Activated CD8-positive, alpha-beta T cell treated with anti-CD3 and anti-CD28 coated beads for 36 hours (primary cell): ENCODE results near the gene CDT1. TPM values are rescaled to one million over a fixed set of nuclear protein-coding genes. Genes with fewer than 3 reads are reported as not detected.

Experiments
- ATAC-seq: fragments of 200-7000 bp; cut with Tn5 transposase; one replicate; pipeline ENCODE4 v1.10.0; 2021; ENCODE audit warnings: mild to moderate bottlenecking, moderate library complexity
- CTCF ChIA-PET: fragments of 350-600 bp; sonication (Branson Sonifier 250); formaldehyde crosslinking; loops from one replicate; lab custom pipeline; 2021; ENCODE audit warnings: antibody characterized with exemption; lab: Charles Lee
- POLR2A ChIA-PET: fragments of 350-600 bp; sonication (Branson Sonifier 250); formaldehyde crosslinking; loops from one replicate; lab custom pipeline; 2021; ENCODE audit warnings: antibody characterized with exemption; lab: Charles Lee
- DNase-seq: peaks from one replicate; pipeline ENCODE4 v3.0.0-alpha.2; 2020
- H3K27ac Mint-ChIP-seq: one replicate; pipeline ENCODE4 v1.8.0; 2021; ENCODE audit warnings: mild to moderate bottlenecking, mixed read lengths
- H3K27me3 Mint-ChIP-seq: one replicate; pipeline ENCODE4 v1.8.0; 2021; ENCODE audit warnings: mixed read lengths
- H3K36me3 Mint-ChIP-seq: one replicate; pipeline ENCODE4 v1.8.0; 2021; ENCODE audit warnings: low read depth, mixed read lengths
- H3K4me1 Mint-ChIP-seq: one replicate; pipeline ENCODE4 v1.8.0; 2021; ENCODE audit warnings: low read depth, mixed read lengths
- H3K4me3 Mint-ChIP-seq: one replicate; pipeline ENCODE4 v1.8.0; 2021; ENCODE audit warnings: mild to moderate bottlenecking, moderate library complexity, mixed read lengths
- H3K9me3 Mint-ChIP-seq: one replicate; pipeline ENCODE4 v1.8.0; 2021; ENCODE audit warnings: mixed read lengths
- CTCF ChIP-seq: fragments of 200-600 bp; IDR thresholded peaks from one replicate; pipeline ENCODE4 v1.8.0; 2022; ENCODE audit warnings: antibody characterized with exemption, mild to moderate bottlenecking
- intact Hi-C: fragments of 100-400 bp; cut with micrococcal nuclease; formaldehyde crosslinking; loops from one replicate; pipeline ENCODE4 v1.10.0; 2022
- total RNA-seq, 2 experiments: library from RNA; stranded (reverse); gene quantifications; one replicate each; pipeline ENCODE4 v1.2.3, GENCODE V29; 2021

CDT1 gene
- total RNA-seq, 2 experiments from 2014 or later: 180 to 182 TPM

DNA sequence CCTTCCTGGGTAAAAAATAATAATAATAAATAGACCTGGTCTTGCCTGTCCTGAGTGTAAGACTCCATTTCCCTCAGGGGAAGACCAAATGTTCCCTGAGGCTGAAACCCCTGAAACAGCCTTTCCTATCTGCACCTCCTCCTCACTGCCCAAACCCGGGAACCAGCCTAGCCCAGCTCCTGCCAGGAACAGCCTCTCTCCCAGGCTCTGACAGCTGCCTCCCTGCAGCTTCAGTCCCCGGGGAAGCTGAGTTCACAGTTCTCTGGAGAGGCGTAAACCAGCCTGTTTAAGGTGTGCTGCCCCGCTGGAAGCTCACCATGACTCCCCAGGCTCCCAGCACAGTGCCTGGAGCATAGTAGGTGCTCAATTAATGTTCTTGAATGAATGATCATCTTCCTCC, 7.3 kb upstream of the CDT1 start:
- ATAC-seq: no peak
- intact Hi-C loops: no loop called here
- Mint-ChIP-seq H3K4me3 (no peak overlapping the region), H3K27ac (no peak overlapping the region), H3K4me1 (peaks cover 47% of the 10 kb centered on the region), H3K36me3 (peaks cover 2% of the 10 kb centered on the region), H3K9me3 (no peaks in the 10 kb centered on the region), H3K27me3 (no peaks in the 10 kb centered on the region)
- TF ChIP-seq CTCF: no peak
- ChIA-PET CTCF (interaction anchor here (0.7 to 1.6 kb wide), 2 partner anchors 9 to 14 kb away, joined by 3 to 6 read pairs; no protein-coding TSS in a partner anchor), POLR2A (interaction anchor here (1.5 to 5.9 kb wide), 2 partner anchors 9 to 14 kb away, joined by 6 to 43 read pairs; no protein-coding TSS in a partner anchor)
- DNase-seq: no peak

DNA sequence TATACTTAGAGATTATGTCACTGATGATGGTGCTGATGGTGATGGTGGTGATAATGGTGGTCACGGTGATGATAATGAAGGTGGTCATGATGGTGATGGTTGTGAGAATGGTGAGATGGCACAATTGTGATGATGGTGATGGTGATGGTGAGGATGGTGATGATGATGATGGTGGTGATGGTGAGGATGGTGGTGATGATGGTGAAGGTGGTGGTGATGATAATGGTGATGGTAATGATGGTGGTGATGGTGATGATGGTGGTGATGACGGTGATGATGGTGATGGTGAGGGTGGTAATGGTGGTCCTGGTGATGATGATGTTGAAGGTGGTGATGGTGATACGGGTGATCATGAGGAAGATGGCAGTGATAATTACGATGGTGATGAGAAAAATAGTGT, 5.5 kb upstream of the CDT1 start:
- TF ChIP-seq CTCF: no peak
- no peaks in the 10 kb centered on the region for H3K27me3 Mint-ChIP-seq

DNA sequence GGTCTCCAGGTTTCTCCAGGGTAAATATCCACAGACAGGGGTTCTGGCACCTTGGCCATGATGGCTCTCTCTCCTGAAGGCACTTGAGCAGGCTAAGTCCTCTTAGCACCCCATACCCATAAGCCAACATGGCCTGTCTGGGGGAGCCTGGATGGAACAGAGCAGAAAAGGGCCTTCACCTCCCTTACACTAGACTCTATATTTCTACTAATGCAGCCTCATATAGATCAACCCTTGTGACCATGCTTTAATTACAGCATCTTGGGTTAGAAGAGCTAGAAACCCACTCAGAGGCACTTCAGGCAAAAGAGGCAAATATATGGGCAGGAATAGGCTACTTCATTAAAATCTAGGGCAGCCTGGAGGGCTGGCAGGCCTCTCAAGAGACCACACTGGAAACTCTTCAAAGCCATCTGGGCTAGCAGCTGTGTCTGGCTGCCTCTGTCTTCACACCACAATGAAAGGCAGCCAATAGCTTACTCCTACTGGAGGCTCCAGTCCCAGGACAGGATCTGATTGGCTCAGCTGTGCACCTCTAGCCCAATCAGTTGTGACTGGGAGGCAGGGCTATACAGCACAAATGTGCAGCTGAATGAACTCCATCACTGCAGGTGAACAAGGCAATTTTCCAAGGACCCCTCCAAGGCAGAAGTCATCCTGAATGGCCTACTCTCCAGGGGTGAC, 4.7 kb upstream of the CDT1 start:
- intact Hi-C loops: no loop called here
- POLR2A ChIA-PET: interaction anchor here (0.7 to 5.9 kb wide), 2 partner anchors 9 to 17 kb away, joined by 3 to 43 read pairs; no protein-coding TSS in a partner anchor
- Mint-ChIP-seq H3K4me3 (no peak overlapping the region), H3K27me3 (no peaks in the 10 kb centered on the region), H3K36me3 (no peaks in the 10 kb centered on the region), H3K27ac (no peak overlapping the region), H3K9me3 (no peaks in the 10 kb centered on the region), H3K4me1 (peaks cover 24% of the 10 kb centered on the region)
- CTCF ChIA-PET: interaction anchor here (0.6 to 3.7 kb wide), 7 partner anchors 12 to 97 kb away, joined by 3 to 21 read pairs (median 4); partner anchors contain the start of gene APRT
- DNase-seq: no peak
- no peak for TF ChIP-seq CTCF
- no peak for ATAC-seq

More for the DNA sequence above, 5.5 kb upstream of the CDT1 start:
- no peak for DNase-seq
- Mint-ChIP-seq H3K9me3 (no peaks in the 10 kb centered on the region), H3K4me1 (peaks cover 32% of the 10 kb centered on the region), H3K4me3 (no peak overlapping the region), H3K27ac (no peak overlapping the region), H3K36me3 (no peaks in the 10 kb centered on the region)
- no peak for ATAC-seq
- ChIA-PET POLR2A (interaction anchor here (5.9 kb wide), 1 partner anchor 16 kb away, joined by 43 read pairs; no protein-coding TSS in a partner anchor), CTCF (interaction anchor here (2.0 to 3.7 kb wide), 2 partner anchors 13 to 42 kb away, joined by 4 to 21 read pairs; partner anchors contain the start of gene APRT)
- intact Hi-C loops: no loop called here

DNA sequence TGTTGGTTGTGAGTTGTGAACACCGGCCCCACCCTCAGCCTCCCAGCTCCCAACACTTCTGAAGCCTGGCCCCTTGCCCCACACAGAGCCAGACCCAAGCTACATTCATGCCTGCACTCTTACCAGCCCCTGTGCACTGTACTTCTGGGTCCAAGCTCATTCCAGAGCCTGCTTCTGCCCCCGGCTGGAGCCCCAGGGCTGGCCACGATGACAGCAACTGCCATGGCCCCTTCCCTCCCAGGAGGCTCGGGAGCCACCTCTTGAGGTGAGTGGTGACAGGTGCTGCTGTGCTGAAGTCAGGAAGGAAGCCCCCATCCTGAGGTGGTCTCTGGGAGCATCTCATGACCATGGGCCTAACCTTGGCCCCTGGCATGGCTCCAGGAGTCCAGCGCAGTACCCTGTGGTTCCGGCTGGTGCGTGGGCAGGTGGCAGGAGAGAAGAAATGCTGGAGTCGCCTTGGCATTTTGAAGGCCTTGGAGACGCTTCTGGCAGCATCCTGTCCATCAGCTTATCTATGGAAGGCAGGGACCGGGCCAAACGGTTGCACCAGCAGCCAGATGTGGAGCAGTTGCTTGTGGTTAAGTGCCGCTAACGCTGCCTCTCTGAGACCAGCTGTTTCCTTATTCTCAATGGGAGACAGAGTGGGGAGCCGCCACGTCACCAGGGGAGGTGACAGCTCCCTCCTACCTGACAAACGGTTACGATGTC, 3.9 kb upstream of the CDT1 start:
- Mint-ChIP-seq H3K9me3 (no peaks in the 10 kb centered on the region), H3K27ac (no peak overlapping the region), H3K36me3 (peaks cover 7% of the 10 kb centered on the region), H3K27me3 (no peaks in the 10 kb centered on the region), H3K4me1 (peaks cover 21% of the 10 kb centered on the region), H3K4me3 (no peak overlapping the region)
- intact Hi-C loops: loop anchor here (5.0 kb wide), 1 partner anchor 52 kb away; no protein-coding TSS in a partner anchor
- DNase-seq (peak; percentile 61), ATAC-seq (no peak)
- TF ChIP-seq CTCF: no peak
- ChIA-PET CTCF (interaction anchor here (1.0 to 3.7 kb wide), 7 partner anchors 12 to 97 kb away, joined by 3 to 21 read pairs (median 6); partner anchors contain the start of genes APRT, GALNS and TRAPPC2L), POLR2A (interaction anchor here (5.9 kb wide), 1 partner anchor 18 kb away, joined by 43 read pairs; no protein-coding TSS in a partner anchor)
